ENCODE data around the gene CTNNA3.

Gene CTNNA3

GRCh38 chr10:66277481-66277880 lies 1418.5 kb downstream of the CTNNA3 start:
- DNase-seq (ENCODE audit: low read depth), result no peak
- TF ChIP-seq CTCF (IDR thresholded peaks at IDR 0.05; ENCODE audit: control insufficient read depth, insufficient read depth, low read depth, low read length, missing control alignments), result no peak
- no peak overlapping the region for H3K4me3 ChIP-seq (ENCODE audit: control insufficient read depth, low read depth, low read length)

GRCh38 chr10:66273966-66274519 lies 1422.0 kb downstream of the CTNNA3 start:
- no peak for TF ChIP-seq CTCF (IDR thresholded peaks at IDR 0.05; ENCODE audit: control insufficient read depth, insufficient read depth, low read depth, low read length, missing control alignments)
- no peak overlapping the region for H3K4me3 ChIP-seq (ENCODE audit: control insufficient read depth, low read depth, low read length)
- DNase-seq (ENCODE audit: low read depth), result no peak

GRCh38 chr10:66265398-66265797 lies 1430.6 kb downstream of the CTNNA3 start:
- no peak overlapping the region for H3K4me3 ChIP-seq (ENCODE audit: control insufficient read depth, low read depth, low read length)

GRCh38 chr10:66259836-66260235 lies 1436.2 kb downstream of the CTNNA3 start:
- no peak overlapping the region for H3K4me3 ChIP-seq (ENCODE audit: control insufficient read depth, low read depth, low read length)
- TF ChIP-seq CTCF (IDR thresholded peaks at IDR 0.05; ENCODE audit: control insufficient read depth, insufficient read depth, low read depth, low read length, missing control alignments), result no peak
- no peak for DNase-seq (ENCODE audit: low read depth)

More at GRCh38 chr10:66265398-66265797, 1430.6 kb downstream of the CTNNA3 start:
- DNase-seq (ENCODE audit: low read depth), result no peak
- TF ChIP-seq CTCF (IDR thresholded peaks at IDR 0.05; ENCODE audit: control insufficient read depth, insufficient read depth, low read depth, low read length, missing control alignments), result no peak

GRCh38 chr10:66258693-66259092 lies 1437.3 kb downstream of the CTNNA3 start:
- TF ChIP-seq CTCF (IDR thresholded peaks at IDR 0.05; ENCODE audit: control insufficient read depth, insufficient read depth, low read depth, low read length, missing control alignments), result no peak
- no peak overlapping the region for H3K4me3 ChIP-seq (ENCODE audit: control insufficient read depth, low read depth, low read length)
- DNase-seq (ENCODE audit: low read depth), result no peak

- DNase-seq (ENCODE audit: low read depth), result no peak
- TF ChIP-seq CTCF (IDR thresholded peaks at IDR 0.05; ENCODE audit: control insufficient read depth, insufficient read depth, low read depth, low read length, missing control alignments), result no peak
- H3K4me3 ChIP-seq (ENCODE audit: control insufficient read depth, low read depth, low read length), result no peak overlapping the region
These were observed 1438.2 kb downstream of the CTNNA3 start for GRCh38 chr10:66257801-66258200.

GRCh38 chr10:66252986-66253385 lies 1443.0 kb downstream of the CTNNA3 start:
- H3K4me3 ChIP-seq (ENCODE audit: control insufficient read depth, low read depth, low read length), result no peak overlapping the region
- no peak for DNase-seq (ENCODE audit: low read depth)
- TF ChIP-seq CTCF (IDR thresholded peaks at IDR 0.05; ENCODE audit: control insufficient read depth, insufficient read depth, low read depth, low read length, missing control alignments), result no peak
